ENCODE measurements around the gene FAM131B.

FAM131B gene

GRCh38 chr7:143391462-143392404 is 29.2 kb upstream of the FAM131B start:
- no peak for TF ChIP-seq CTCF (IDR thresholded peaks at IDR 0.05; ENCODE audit: low read depth, low read length)
- no peak for TF ChIP-seq POLR2A (IDR thresholded peaks at IDR 0.05; ENCODE audit: extremely low read depth, insufficient read length)
- no peak for TF ChIP-seq MAX (IDR thresholded peaks at IDR 0.05; ENCODE audit: low read depth, low read length)
- no peak for TF ChIP-seq MYC (IDR thresholded peaks at IDR 0.05; ENCODE audit: low read depth, low read length)
- no peak for DNase-seq (ENCODE audit: low read depth)
- H3K4me3 ChIP-seq (ENCODE audit: low read depth, low read length): no peak overlapping the region

GRCh38 chr7:143390773-143391317 is 28.3 kb upstream of the FAM131B start:
- H3K4me3 ChIP-seq (ENCODE audit: low read depth, low read length): no peak overlapping the region
- no peak for DNase-seq (ENCODE audit: low read depth)
- TF ChIP-seq CTCF (IDR thresholded peaks at IDR 0.05; ENCODE audit: low read depth, low read length) (no peak), MAX (IDR thresholded peaks at IDR 0.05; ENCODE audit: low read depth, low read length) (no peak), POLR2A (IDR thresholded peaks at IDR 0.05; ENCODE audit: extremely low read depth, insufficient read length) (no peak), MYC (IDR thresholded peaks at IDR 0.05; ENCODE audit: low read depth, low read length) (no peak)

- TF ChIP-seq CTCF (IDR thresholded peaks at IDR 0.05; ENCODE audit: low read depth, low read length) (no peak), MAX (IDR thresholded peaks at IDR 0.05; ENCODE audit: low read depth, low read length) (no peak), POLR2A (IDR thresholded peaks at IDR 0.05; ENCODE audit: extremely low read depth, insufficient read length) (no peak), MYC (IDR thresholded peaks at IDR 0.05; ENCODE audit: low read depth, low read length) (no peak)
- DNase-seq (ENCODE audit: low read depth): no peak
- H3K4me3 ChIP-seq (ENCODE audit: low read depth, low read length): no peak overlapping the region
Measured at GRCh38 chr7:143390104-143390772, 27.7 kb upstream of the FAM131B start.

- DNase-seq (ENCODE audit: low read depth): no peak
- TF ChIP-seq CTCF (IDR thresholded peaks at IDR 0.05; ENCODE audit: low read depth, low read length) (no peak), MYC (IDR thresholded peaks at IDR 0.05; ENCODE audit: low read depth, low read length) (no peak), POLR2A (IDR thresholded peaks at IDR 0.05; ENCODE audit: extremely low read depth, insufficient read length) (no peak), MAX (IDR thresholded peaks at IDR 0.05; ENCODE audit: low read depth, low read length) (no peak)
Measured at GRCh38 chr7:143389316-143390103, 27.0 kb upstream of the FAM131B start.

GRCh38 chr7:143388491-143389101 is 26.1 kb upstream of the FAM131B start:
- no peak for DNase-seq (ENCODE audit: low read depth)
- H3K4me3 ChIP-seq (ENCODE audit: low read depth, low read length): no peak overlapping the region
- no peak for TF ChIP-seq CTCF (IDR thresholded peaks at IDR 0.05; ENCODE audit: low read depth, low read length)
- TF ChIP-seq POLR2A (IDR thresholded peaks at IDR 0.05; ENCODE audit: extremely low read depth, insufficient read length): no peak
- TF ChIP-seq MYC (IDR thresholded peaks at IDR 0.05; ENCODE audit: low read depth, low read length): no peak
- no peak for TF ChIP-seq MAX (IDR thresholded peaks at IDR 0.05; ENCODE audit: low read depth, low read length)

More at GRCh38 chr7:143389316-143390103, 27.0 kb upstream of the FAM131B start:
- H3K4me3 ChIP-seq (ENCODE audit: low read depth, low read length): no peak overlapping the region
